H9 (cell line): ENCODE data around the gene STON2. TPM values are rescaled to one million over a fixed set of nuclear protein-coding genes. Genes with fewer than 3 reads are reported as not detected.

ENCODE experiments used
- DNase-seq: peaks from one replicate; pipeline ENCODE4 v3.0.0-alpha.2; 2017
- H2AFZ ChIP-seq: one replicate; pipeline ENCODE4 v1.6.1; 2013; ENCODE audit warnings: mild to moderate bottlenecking, low read length, control low read depth, moderate library complexity
- H2AK5ac ChIP-seq: 2 replicates; pipeline ENCODE4 v1.6.1; 2013; ENCODE audit warnings: low read length, control low read depth, mixed read lengths; ENCODE audit not compliant: insufficient read length
- H2BK120ac ChIP-seq: one replicate; pipeline ENCODE4 v1.6.1; 2013; ENCODE audit warnings: low read depth, mild to moderate bottlenecking, low read length, control low read depth, inconsistent platforms; ENCODE audit not compliant: poor library complexity, severe bottlenecking
- H2BK12ac ChIP-seq: 2 replicates; pipeline ENCODE4 v1.6.1; 2013; ENCODE audit warnings: low read length, control low read depth, mixed read lengths, low read depth; ENCODE audit not compliant: insufficient read length
- H2BK15ac ChIP-seq: 2 replicates; pipeline ENCODE4 v1.6.1; 2013; ENCODE audit warnings: low read depth, low read length, control low read depth
- H2BK20ac ChIP-seq: one replicate; pipeline ENCODE4 v1.6.1; 2013; ENCODE audit warnings: low read depth, mild to moderate bottlenecking, low read length, control low read depth, inconsistent platforms; ENCODE audit not compliant: poor library complexity, severe bottlenecking
- H2BK5ac ChIP-seq: 2 replicates; pipeline ENCODE4 v1.6.1; 2013; ENCODE audit warnings: low read length, control low read depth, mixed read lengths; ENCODE audit not compliant: insufficient read length
- H3K14ac ChIP-seq: 2 replicates; pipeline ENCODE4 v1.6.1; 2013; ENCODE audit warnings: low read length, control low read depth; ENCODE audit not compliant: insufficient read depth
- H3K18ac ChIP-seq: 2 replicates; pipeline ENCODE4 v1.6.1; 2013; ENCODE audit warnings: low read depth, mild to moderate bottlenecking, mixed read lengths, low read length, control low read depth; ENCODE audit not compliant: insufficient read length
- H3K23ac ChIP-seq: 2 replicates; pipeline ENCODE4 v1.6.1; 2013; ENCODE audit warnings: low read length, control low read depth, mixed read lengths, low read depth; ENCODE audit not compliant: insufficient read length
- H3K23me2 ChIP-seq: 2 replicates; pipeline ENCODE4 v1.6.1; 2013; ENCODE audit warnings: low read depth, mild to moderate bottlenecking, mixed read lengths, low read length, control low read depth; ENCODE audit not compliant: insufficient read length, poor library complexity, severe bottlenecking
- H3K27ac ChIP-seq: 2 replicates; pipeline ENCODE4 v1.5.1; 2013; ENCODE audit warnings: low read length, control low read depth, mixed read lengths, low read depth; ENCODE audit not compliant: insufficient read length
- H3K27me3 ChIP-seq: 2 replicates; pipeline ENCODE4 v1.6.1; 2013; ENCODE audit warnings: low read length, control low read depth, inconsistent platforms; ENCODE audit not compliant: insufficient read depth
- H3K4ac ChIP-seq: 2 replicates; pipeline ENCODE4 v1.6.1; 2013; ENCODE audit warnings: low read depth, mild to moderate bottlenecking, control low read depth, inconsistent platforms, low read length, moderate library complexity
- H3K4me1 ChIP-seq: 2 replicates; pipeline ENCODE4 v1.6.1; 2013; ENCODE audit warnings: low read length, control low read depth, inconsistent platforms; ENCODE audit not compliant: insufficient read depth
- H3K4me2 ChIP-seq: 2 replicates; pipeline ENCODE4 v1.6.1; 2013; ENCODE audit warnings: low read length, control low read depth, mixed read lengths; ENCODE audit not compliant: insufficient read length, insufficient read depth
- H3K56ac ChIP-seq: 2 replicates; pipeline ENCODE4 v1.6.1; 2013; ENCODE audit warnings: low read depth, mild to moderate bottlenecking, mixed read lengths, low read length, control low read depth; ENCODE audit not compliant: insufficient read length
- H3K79me1 ChIP-seq: 2 replicates; pipeline ENCODE4 v1.6.1; 2013; ENCODE audit warnings: low read depth, mild to moderate bottlenecking, moderate library complexity, low read length, control low read depth, inconsistent platforms; ENCODE audit not compliant: insufficient read depth, poor library complexity, severe bottlenecking
- H3K79me2 ChIP-seq: 2 replicates; pipeline ENCODE4 v1.6.1; 2013; ENCODE audit warnings: low read length, control low read depth, inconsistent platforms; ENCODE audit not compliant: insufficient read depth
- H3K9ac ChIP-seq: 2 replicates; pipeline ENCODE4 v1.6.1; 2013; ENCODE audit warnings: low read length, control low read depth, mixed read lengths; ENCODE audit not compliant: insufficient read length; ENCODE audit errors: extremely low read depth
- H3K9me3 ChIP-seq: one replicate; pipeline ENCODE4 v1.6.1; 2013; ENCODE audit warnings: low read depth, low read length, inconsistent platforms; ENCODE audit not compliant: control insufficient read depth
- H3T11ph ChIP-seq: one replicate; pipeline ENCODE4 v1.6.1; 2013; ENCODE audit warnings: mild to moderate bottlenecking, low read length, control low read depth, inconsistent platforms
- H4K20me1 ChIP-seq: one replicate; pipeline ENCODE4 v1.6.1; 2013; ENCODE audit not compliant: control insufficient read depth, insufficient read length, insufficient read depth
- H4K5ac ChIP-seq: 2 replicates; pipeline ENCODE4 v1.6.1; 2013; ENCODE audit warnings: low read depth, mild to moderate bottlenecking, mixed read lengths, low read length, control low read depth; ENCODE audit not compliant: insufficient read length
- H4K8ac ChIP-seq: replicated peaks from 2 replicates; pipeline ENCODE4 v1.6.1; 2013; ENCODE audit warnings: low read length, control low read depth, mixed read lengths, low read depth; ENCODE audit not compliant: insufficient read length
- H4K91ac ChIP-seq: 2 replicates; pipeline ENCODE4 v1.6.1; 2013; ENCODE audit warnings: low read depth, mild to moderate bottlenecking, moderate library complexity, mixed read lengths, low read length, control low read depth; ENCODE audit not compliant: insufficient read length
- H3K27ac Mint-ChIP-seq, 3 experiments: 2 replicates in 2 of 3; 3 replicates in 1 of 3; pipeline ENCODE4 v1.8.0; 2020 to 2021; ENCODE audit warnings: mixed read lengths in 3 of 3, mild to moderate bottlenecking in 1 of 3, moderate library complexity in 1 of 3
- H3K27me3 Mint-ChIP-seq: 2 replicates; pipeline ENCODE4 v1.8.0; 2021; ENCODE audit warnings: low read depth, mild to moderate bottlenecking, moderate library complexity, mixed read lengths
- H3K36me3 Mint-ChIP-seq, 3 experiments: 2 replicates in 2 of 3; 3 replicates in 1 of 3; pipeline ENCODE4 v1.8.0; 2020 to 2021; ENCODE audit warnings: low read depth in 3 of 3, mixed read lengths in 3 of 3; ENCODE audit not compliant: insufficient read depth in 1 of 3
- H3K4me1 Mint-ChIP-seq, 2 experiments: 2 replicates each; pipeline ENCODE4 v1.8.0; 2020; ENCODE audit warnings: mixed read lengths in 2 of 2
- H3K4me3 Mint-ChIP-seq, 2 experiments: 2 replicates in 1 of 2; 3 replicates in 1 of 2; pipeline ENCODE4 v1.8.0; 2020 to 2021; ENCODE audit warnings: mild to moderate bottlenecking in 2 of 2, mixed read lengths in 2 of 2, moderate library complexity in 1 of 2
- H3K9me3 Mint-ChIP-seq, 2 experiments: 2 replicates in 1 of 2; 3 replicates in 1 of 2; pipeline ENCODE4 v1.8.0; 2020; ENCODE audit warnings: mild to moderate bottlenecking in 2 of 2, mixed read lengths in 2 of 2, moderate library complexity in 1 of 2
- CTCF ChIP-seq: fragments of 200-600 bp; sonication (generic); conservative IDR thresholded peaks from 3 replicates; pipeline ENCODE4 v1.8.0; 2021; ENCODE audit warnings: antibody characterized with exemption, mild to moderate bottlenecking
- WGBS: extraction: QIAGEN DNeasy Blood & Tissue Kit; methylation state at CpG from one replicate; pipeline ENCODE4 v1.1.7; 2013; ENCODE audit warnings: missing lambda C conversion rate, low lambda C conversion rate, mixed read lengths; ENCODE audit not compliant: insufficient read length; ENCODE audit errors: extremely low coverage; 5-methylcytosine and 5-hydroxymethylcytosine counted together
- total RNA-seq: library from RNA; stranded (reverse); gene quantifications from 2 replicates; pipeline ENCODE4 v1.2.1, GENCODE V29; 2021

Gene STON2
- total RNA-seq, 1 experiment from 2014 or later: 62.9 TPM

- Mint-ChIP-seq H3K4me3 (no peak overlapping the region), H3K27ac (no peak overlapping the region), H3K4me1 (peaks cover 10 to 13% of the 10 kb centered on the region in 2 experiments), H3K36me3 (peaks cover 22 to 26% (median 23%) of the 10 kb centered on the region in 3 experiments), H3K9me3 (no peaks in the 10 kb centered on the region), H3K27me3 (no peaks in the 10 kb centered on the region)
- no peak overlapping the region for H2BK12ac ChIP-seq
- no peaks in the 10 kb centered on the region for H3K27me3 ChIP-seq
- no peak overlapping the region for H3K23ac ChIP-seq
- H3K14ac ChIP-seq: no peak overlapping the region; the same call in 1 of the 2 replicates
- no peak overlapping the region for H3K56ac ChIP-seq
- no peaks in the 10 kb centered on the region for H4K20me1 ChIP-seq
- H3K4me1 ChIP-seq: no peaks in the 10 kb centered on the region; the same call in 1 of the 2 replicates
- H3K9me3 ChIP-seq: no peaks in the 10 kb centered on the region
- H2BK5ac ChIP-seq: no peak overlapping the region
- TF ChIP-seq CTCF: no peak
- H4K5ac ChIP-seq: no peak overlapping the region
- H2BK15ac ChIP-seq: no peak overlapping the region
- no peak overlapping the region for H3K27ac ChIP-seq
- H3K9ac ChIP-seq: no peak overlapping the region
- H2BK120ac ChIP-seq: no peak overlapping the region
- WGBS: no CpG with 5 or more reads among the region's 9 CpGs
- DNase-seq: peak; percentile 38
- H4K8ac ChIP-seq: no peak overlapping the region
- H3K18ac ChIP-seq: no peak overlapping the region
- H3K79me2 ChIP-seq: no peaks in the 10 kb centered on the region
- H4K91ac ChIP-seq: no peak overlapping the region
- no peak overlapping the region for H2AFZ ChIP-seq
- H3K4ac ChIP-seq: no peak overlapping the region
- H3K4me2 ChIP-seq: no peak overlapping the region
- H2AK5ac ChIP-seq: no peak overlapping the region
- no peak overlapping the region for H3T11ph ChIP-seq
- H2BK20ac ChIP-seq: no peak overlapping the region
- no peaks in the 10 kb centered on the region for H3K23me2 ChIP-seq
- no peaks in the 10 kb centered on the region for H3K79me1 ChIP-seq
Observed at GRCh38 chr14:81273521-81273920, 126.6 kb downstream of the STON2 start.
